ENCODE measurements around the gene AGBL2.

The AGBL2 gene

GRCh38 chr11:47691979-47692378, 23.2 kb downstream of the AGBL2 start:
- TF ChIP-seq EZH2phosphoT487 (IDR thresholded peaks at IDR 0.05; ENCODE audit: borderline replicate concordance, low read length) = no peak
- no peak for TF ChIP-seq CTCF (IDR thresholded peaks at IDR 0.05; ENCODE audit: low read depth, low read length, poor library complexity, severe bottlenecking)
- Histone ChIP-seq H3K27me3 (ENCODE audit: control insufficient read depth, low read length) (0 out of 2 replicates have a peak, but pooled peaks cover 2% of the 10 kb centered on the region), H3K9me2 (replicated peaks; ENCODE audit: control insufficient read depth, low read length) (no peaks in the 10 kb centered on the region)

GRCh38 chr11:47689480-47689879, 25.7 kb downstream of the AGBL2 start:
- Histone ChIP-seq H4K20me1 (ENCODE audit: control insufficient read depth, insufficient read depth, low read depth, low read length) (no peaks in the 10 kb centered on the region), H3K36me3 (ENCODE audit: control insufficient read depth, low read length) (no peaks in the 10 kb centered on the region), H3K9me2 (replicated peaks; ENCODE audit: control insufficient read depth, low read length) (no peaks in the 10 kb centered on the region), H3F3A (ENCODE audit: control insufficient read depth, insufficient read depth) (no peaks in the 10 kb centered on the region), H3K4me1 (ENCODE audit: control insufficient read depth, low read length) (no peaks in the 10 kb centered on the region), H3K4me3 (ENCODE audit: low read length) (no peak overlapping the region), H3K27me3 (ENCODE audit: control insufficient read depth, low read length) (0 out of 2 replicates have a peak, but pooled peaks cover 2% of the 10 kb centered on the region), H3K9me3 (ENCODE audit: control insufficient read depth, insufficient read depth, low read length) (no peaks in the 10 kb centered on the region), H3K4me2 (ENCODE audit: low read length) (no peak overlapping the region), H3K79me2 (ENCODE audit: control insufficient read depth, low read length) (no peaks in the 10 kb centered on the region), H3K27ac (ENCODE audit: low read depth, low read length) (no peak overlapping the region)
- TF ChIP-seq CTCF (IDR thresholded peaks at IDR 0.05; ENCODE audit: low read depth, low read length, poor library complexity, severe bottlenecking) = no peak

More at GRCh38 chr11:47691979-47692378, 23.2 kb downstream of the AGBL2 start:
- no peaks in the 10 kb centered on the region for H3K4me1 ChIP-seq (ENCODE audit: control insufficient read depth, low read length)
- no peak overlapping the region for H3K27ac ChIP-seq (ENCODE audit: low read depth, low read length)
- H4K20me1 ChIP-seq (ENCODE audit: control insufficient read depth, insufficient read depth, low read depth, low read length) = no peaks in the 10 kb centered on the region
- no peak overlapping the region for H3K4me2 ChIP-seq (ENCODE audit: low read length)
- H3F3A ChIP-seq (ENCODE audit: control insufficient read depth, insufficient read depth) = no peaks in the 10 kb centered on the region
- no peaks in the 10 kb centered on the region for H3K79me2 ChIP-seq (ENCODE audit: control insufficient read depth, low read length)
- H3K36me3 ChIP-seq (ENCODE audit: control insufficient read depth, low read length) = no peaks in the 10 kb centered on the region
- no peaks in the 10 kb centered on the region for H3K9me3 ChIP-seq (ENCODE audit: control insufficient read depth, insufficient read depth, low read length)
- H3K4me3 ChIP-seq (ENCODE audit: low read length) = no peak overlapping the region

GRCh38 chr11:47688991-47689390, 26.2 kb downstream of the AGBL2 start:
- H3K27me3 ChIP-seq (ENCODE audit: control insufficient read depth, low read length) = 0 out of 2 replicates have a peak, but pooled peaks cover 2% of the 10 kb centered on the region
- no peaks in the 10 kb centered on the region for H3K4me1 ChIP-seq (ENCODE audit: control insufficient read depth, low read length)
- H3F3A ChIP-seq (ENCODE audit: control insufficient read depth, insufficient read depth) = no peaks in the 10 kb centered on the region
- H3K9me3 ChIP-seq (ENCODE audit: control insufficient read depth, insufficient read depth, low read length) = no peaks in the 10 kb centered on the region
- H3K27ac ChIP-seq (ENCODE audit: low read depth, low read length) = no peak overlapping the region
- no peaks in the 10 kb centered on the region for H4K20me1 ChIP-seq (ENCODE audit: control insufficient read depth, insufficient read depth, low read depth, low read length)
- H3K79me2 ChIP-seq (ENCODE audit: control insufficient read depth, low read length) = no peaks in the 10 kb centered on the region
- no peak for TF ChIP-seq CTCF (IDR thresholded peaks at IDR 0.05; ENCODE audit: low read depth, low read length, poor library complexity, severe bottlenecking)
- no peak for TF ChIP-seq EZH2phosphoT487 (IDR thresholded peaks at IDR 0.05; ENCODE audit: borderline replicate concordance, low read length)
- H3K4me2 ChIP-seq (ENCODE audit: low read length) = no peak overlapping the region
- no peaks in the 10 kb centered on the region for H3K36me3 ChIP-seq (ENCODE audit: control insufficient read depth, low read length)
- H3K9me2 ChIP-seq (replicated peaks; ENCODE audit: control insufficient read depth, low read length) = no peaks in the 10 kb centered on the region
- no peak overlapping the region for H3K4me3 ChIP-seq (ENCODE audit: low read length)
